SJSA1 (cell line): ENCODE results near the gene PPP1R10. TPM values are rescaled to one million over a fixed set of nuclear protein-coding genes. Genes with fewer than 3 reads are reported as not detected.

Experiments used
- DNase-seq, 2 experiments: peaks; one replicate each; pipeline ENCODE4 v3.0.0-alpha.2; 2015 to 2020; ENCODE audit warnings: low spot score in 2 of 2, low read depth in 1 of 2
- H3K27ac ChIP-seq: fragments of 250-450 bp; sonication (Bioruptor Pico); 2 replicates; pipeline ENCODE4 v1.5.1; 2020; ENCODE audit warnings: mild to moderate bottlenecking, moderate library complexity
- H3K27me3 ChIP-seq: fragments of 250-450 bp; sonication (Bioruptor Pico); replicated peaks from 2 replicates; pipeline ENCODE4 v1.5.1; 2020; ENCODE audit warnings: mild to moderate bottlenecking, moderate library complexity
- H3K36me3 ChIP-seq: fragments of 250-450 bp; sonication (Bioruptor Pico); 2 replicates; pipeline ENCODE4 v1.5.1; 2020; ENCODE audit warnings: mild to moderate bottlenecking
- H3K4me1 ChIP-seq: fragments of 250-450 bp; sonication (Bioruptor Pico); replicated peaks from 2 replicates; pipeline ENCODE4 v1.6.1; 2021; ENCODE audit warnings: mild to moderate bottlenecking
- H3K4me3 ChIP-seq: fragments of 250-450 bp; sonication (Bioruptor Pico); 2 replicates; pipeline ENCODE4 v1.5.1; 2020; ENCODE audit warnings: mild to moderate bottlenecking
- H3K9me3 ChIP-seq: fragments of 250-450 bp; sonication (Bioruptor Pico); replicated peaks from 2 replicates; pipeline ENCODE4 v1.5.1; 2020; ENCODE audit warnings: mild to moderate bottlenecking
- total RNA-seq: library from RNA; depleted of rRNA; stranded (reverse); fragments of >200 nt; shearing (Covaris generic); gene quantifications from 2 replicates; pipeline ENCODE4 v1.2.3, GENCODE V29; 2014

PPP1R10 gene
- total RNA-seq, 1 experiment from 2014 or later, result 21.0 TPM

DNA sequence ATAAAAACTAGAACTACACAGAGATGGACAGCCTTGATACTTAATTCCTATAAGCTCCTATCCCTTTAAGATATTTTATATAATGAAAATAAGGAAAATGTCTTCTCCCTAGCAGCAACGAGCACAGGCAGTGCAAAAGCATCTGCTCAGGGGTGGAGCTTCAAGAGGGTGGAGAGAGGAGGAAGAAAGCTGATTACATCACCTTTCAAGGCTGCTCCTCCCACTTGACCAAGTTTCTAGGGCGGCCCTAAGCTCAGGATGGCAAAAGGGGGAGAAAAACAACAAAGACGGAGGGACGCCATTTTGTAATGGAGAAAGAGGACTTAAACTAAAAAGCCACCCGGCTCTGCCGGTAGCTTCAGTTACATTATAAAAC is 2.2 kb downstream of the PPP1R10 start:
- Histone ChIP-seq H3K27me3 (no peaks in the 10 kb centered on the region), H3K9me3 (no peaks in the 10 kb centered on the region), H3K36me3 (peaks cover 69% of the 10 kb centered on the region), H3K4me3 (peak overlapping the region; percentile 57), H3K27ac (peak overlapping the region; percentile 89), H3K4me1 (peaks cover 42% of the 10 kb centered on the region)
- DNase-seq, result peak; percentile 93 to 96

- no peaks in the 10 kb centered on the region for H3K27me3 ChIP-seq
Measured at GRCh38 chr6:30614044-30614842, 2.8 kb downstream of the PPP1R10 start.

DNA sequence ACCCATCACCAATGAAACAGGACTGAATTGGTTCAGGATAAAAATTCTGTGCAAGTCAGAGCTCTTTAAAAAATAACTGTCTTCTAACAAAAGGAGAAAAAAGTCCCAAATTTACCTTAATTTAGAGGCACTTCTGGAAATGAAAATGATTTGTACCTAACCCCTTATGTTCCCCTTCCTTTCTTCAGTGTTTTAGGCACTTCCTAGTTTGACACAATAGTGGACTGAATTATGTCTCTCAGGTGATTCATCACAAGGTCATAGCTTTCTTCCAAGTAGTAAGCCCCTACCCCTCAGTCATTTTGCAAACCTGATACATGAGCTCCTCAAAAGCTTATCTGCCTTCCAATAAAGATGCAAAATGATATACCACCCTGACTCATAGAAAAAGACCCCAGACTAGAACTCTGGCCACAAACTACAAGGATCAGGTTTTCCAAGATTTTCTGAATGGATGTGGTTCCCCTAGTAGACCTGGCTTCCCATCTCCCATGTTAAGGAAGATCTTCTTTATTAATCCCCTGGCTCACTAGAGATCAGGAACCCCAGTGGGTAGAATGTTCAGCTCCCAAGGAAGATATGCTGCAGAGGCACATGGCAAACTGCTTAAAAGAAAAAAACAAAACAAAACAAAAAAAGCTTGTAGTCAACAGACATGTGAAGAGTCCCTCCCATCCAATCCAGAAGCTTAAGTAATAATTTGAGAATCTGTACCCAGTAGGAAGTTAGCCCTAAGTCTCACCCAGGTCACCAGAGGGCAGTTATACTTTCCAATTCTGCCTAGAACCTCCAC is 3.6 kb downstream of the PPP1R10 start:
- no peak for DNase-seq
- no peak overlapping the region for H3K27ac ChIP-seq

More at GRCh38 chr6:30614044-30614842, 2.8 kb downstream of the PPP1R10 start:
- Histone ChIP-seq H3K9me3 (no peaks in the 10 kb centered on the region), H3K4me3 (peak overlapping the region; percentile 57), H3K36me3 (peaks cover 69% of the 10 kb centered on the region), H3K27ac (peak overlapping the region; percentile 3; the same call in 1 of the 2 replicates), H3K4me1 (peaks cover 42% of the 10 kb centered on the region)
- DNase-seq, result no peak

DNA sequence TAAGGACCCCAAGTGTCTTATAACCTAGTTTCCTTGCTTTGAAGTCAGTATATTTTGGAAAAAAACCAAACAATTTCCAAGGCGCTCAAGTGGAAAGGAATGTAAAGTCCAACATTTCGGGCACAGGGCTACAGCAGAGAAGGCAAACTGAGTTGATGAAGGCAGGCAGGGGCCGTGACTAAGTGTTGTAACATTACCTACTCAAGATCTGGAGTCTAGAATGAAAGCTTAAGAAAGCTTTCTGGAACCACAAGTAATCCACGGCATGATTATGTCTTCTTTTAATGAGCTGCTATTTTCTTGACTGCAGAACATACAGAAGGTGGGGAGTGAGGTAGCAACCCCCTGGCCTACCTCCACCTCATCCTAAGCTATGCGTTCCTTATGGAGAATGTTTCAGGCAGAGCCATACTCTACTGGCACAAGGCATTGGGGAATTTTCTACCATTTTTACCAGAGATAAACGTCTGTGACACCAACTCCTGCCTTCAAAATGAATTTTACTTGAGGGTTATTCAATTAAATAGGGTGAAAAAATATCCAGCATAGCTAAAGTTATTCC is 4.3 kb downstream of the PPP1R10 start:
- H3K27ac ChIP-seq, result no peak overlapping the region

More for the DNA sequence above, 3.6 kb downstream of the PPP1R10 start:
- Histone ChIP-seq H3K4me1 (peaks cover 38% of the 10 kb centered on the region), H3K9me3 (no peaks in the 10 kb centered on the region), H3K36me3 (peaks cover 73% of the 10 kb centered on the region), H3K27me3 (no peaks in the 10 kb centered on the region), H3K4me3 (no peak overlapping the region)

DNA sequence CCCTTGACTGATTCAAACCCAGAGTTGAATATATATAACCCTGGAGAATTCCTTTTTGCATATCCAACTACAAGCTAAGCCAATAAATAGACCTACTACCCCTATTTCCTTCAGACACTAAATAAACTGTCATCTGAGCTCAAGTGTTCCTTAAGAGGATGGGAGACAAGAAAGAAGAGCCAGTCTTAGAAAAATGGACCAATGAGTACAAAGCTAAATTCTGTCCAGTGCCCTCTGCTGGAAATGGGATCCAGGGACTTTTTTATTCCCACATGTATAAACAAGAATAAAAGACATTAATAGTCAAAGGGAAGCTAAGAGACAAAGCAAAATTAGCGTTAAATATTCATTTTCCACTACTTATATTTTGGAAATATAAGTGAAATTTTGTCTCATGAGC is 4.8 kb downstream of the PPP1R10 start:
- H3K27ac ChIP-seq, result no peak overlapping the region
- H3K36me3 ChIP-seq, result peaks cover 86% of the 10 kb centered on the region
- H3K9me3 ChIP-seq, result no peaks in the 10 kb centered on the region
- no peaks in the 10 kb centered on the region for H3K27me3 ChIP-seq
- no peak overlapping the region for H3K4me3 ChIP-seq
- peak in 1 of 2 experiments; percentile 31 for DNase-seq
- H3K4me1 ChIP-seq, result peaks cover 38% of the 10 kb centered on the region

More for the DNA sequence above, 4.3 kb downstream of the PPP1R10 start:
- H3K4me1 ChIP-seq, result peaks cover 38% of the 10 kb centered on the region
- peaks cover 80% of the 10 kb centered on the region for H3K36me3 ChIP-seq
- no peaks in the 10 kb centered on the region for H3K9me3 ChIP-seq
- H3K4me3 ChIP-seq, result no peak overlapping the region
- DNase-seq, result no peak
- no peaks in the 10 kb centered on the region for H3K27me3 ChIP-seq

DNA sequence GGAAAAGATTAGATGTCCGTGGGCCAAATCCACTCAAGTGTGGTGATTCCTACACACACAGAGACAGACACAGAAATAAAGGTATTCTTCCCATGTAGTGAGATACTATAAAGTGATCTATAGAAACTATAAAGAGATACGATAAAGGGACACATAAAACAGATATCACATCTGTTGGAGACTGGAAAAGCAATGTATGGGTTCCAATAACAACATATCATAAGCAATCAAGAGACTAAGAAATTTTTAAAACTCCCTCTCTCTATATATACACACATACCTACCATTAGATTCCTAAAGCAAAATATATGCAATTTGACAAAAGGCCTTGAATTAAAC is 5.2 kb downstream of the PPP1R10 start:
- peaks cover 87% of the 10 kb centered on the region for H3K36me3 ChIP-seq
- H3K27ac ChIP-seq, result no peak overlapping the region
- peaks cover 38% of the 10 kb centered on the region for H3K4me1 ChIP-seq

GRCh38 chr6:30611150-30611855 is 5.7 kb downstream of the PPP1R10 start:
- no peak for DNase-seq
- H3K36me3 ChIP-seq, result peaks cover 87% of the 10 kb centered on the region
- no peak overlapping the region for H3K27ac ChIP-seq
- no peak overlapping the region for H3K4me3 ChIP-seq
- no peaks in the 10 kb centered on the region for H3K27me3 ChIP-seq
- H3K4me1 ChIP-seq, result peaks cover 38% of the 10 kb centered on the region
- no peaks in the 10 kb centered on the region for H3K9me3 ChIP-seq

More for the DNA sequence above, 5.2 kb downstream of the PPP1R10 start:
- Histone ChIP-seq H3K27me3 (no peaks in the 10 kb centered on the region), H3K4me3 (no peak overlapping the region), H3K9me3 (no peaks in the 10 kb centered on the region)
- DNase-seq, result no peak

DNA sequence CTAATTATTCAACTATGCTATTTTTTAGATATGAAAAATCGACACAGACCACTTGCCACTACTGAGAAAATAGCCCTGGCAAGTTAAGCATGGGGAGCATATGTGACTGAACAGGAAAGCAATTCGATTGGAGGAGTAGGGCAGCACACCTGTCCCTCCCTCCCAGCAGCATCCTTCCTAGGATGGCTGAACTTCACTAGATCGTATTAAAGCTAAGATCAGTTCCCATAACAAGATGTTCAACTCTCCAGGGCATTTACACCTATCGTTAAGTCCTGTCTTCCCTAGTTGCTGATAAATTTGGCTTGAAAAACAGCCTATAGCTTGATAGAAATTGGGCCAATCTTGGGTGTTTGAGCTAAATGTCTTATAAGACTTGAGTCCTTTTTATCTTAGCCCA is 7.0 kb downstream of the PPP1R10 start:
- H3K36me3 ChIP-seq, result peaks cover 89% of the 10 kb centered on the region

GRCh38 chr6:30603961-30604360 is 13.1 kb downstream of the PPP1R10 start:
- Histone ChIP-seq H3K4me3 (no peak overlapping the region), H3K27ac (no peak overlapping the region), H3K36me3 (peaks cover 96% of the 10 kb centered on the region), H3K4me1 (no peaks in the 10 kb centered on the region), H3K27me3 (no peaks in the 10 kb centered on the region), H3K9me3 (no peaks in the 10 kb centered on the region)
- DNase-seq, result no peak

More for the DNA sequence above, 7.0 kb downstream of the PPP1R10 start:
- H3K4me3 ChIP-seq, result no peak overlapping the region
- H3K4me1 ChIP-seq, result peaks cover 30% of the 10 kb centered on the region
- H3K9me3 ChIP-seq, result no peaks in the 10 kb centered on the region
- no peak for DNase-seq
- H3K27ac ChIP-seq, result no peak overlapping the region
- H3K27me3 ChIP-seq, result no peaks in the 10 kb centered on the region

DNA sequence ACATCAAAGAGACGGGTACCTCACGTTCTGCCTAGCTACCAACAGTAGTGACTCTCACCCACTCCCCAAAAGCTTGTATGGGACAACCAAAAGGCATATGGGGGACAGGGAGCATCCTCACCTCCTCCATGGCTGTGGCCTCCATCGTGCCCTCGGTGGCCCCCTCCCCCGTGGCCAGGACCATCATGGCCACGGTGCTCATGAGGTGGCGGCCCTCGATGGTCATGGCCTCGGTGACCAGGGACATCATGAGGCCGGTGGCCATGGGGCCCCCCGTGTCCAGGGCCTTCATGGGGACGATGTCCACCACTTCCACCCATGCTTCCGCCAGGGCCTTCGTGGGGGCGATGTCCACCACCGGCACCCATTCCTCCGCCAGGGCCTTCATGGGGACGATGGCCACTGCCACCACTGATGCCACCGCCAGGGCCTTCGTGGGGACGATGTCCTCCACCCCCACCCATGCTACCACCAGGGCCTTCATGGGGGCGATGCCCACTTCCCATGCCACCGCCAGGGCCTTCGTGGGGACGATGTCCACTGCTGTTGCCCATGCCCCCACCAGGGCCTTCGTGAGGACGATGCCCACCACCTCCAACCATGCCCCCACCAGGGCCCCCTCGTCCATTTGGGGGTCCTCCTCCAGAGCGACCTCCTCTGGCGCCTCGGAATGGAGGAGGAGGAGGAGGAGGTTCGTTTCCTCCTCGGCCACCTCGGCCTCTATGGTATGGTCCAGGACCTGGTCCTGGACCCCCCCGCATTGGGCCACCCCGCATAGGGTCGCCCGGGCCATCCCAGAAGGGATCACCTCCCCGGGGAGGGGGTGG is 15.0 kb downstream of the PPP1R10 start:
- DNase-seq, result no peak
- no peaks in the 10 kb centered on the region for H3K9me3 ChIP-seq
- no peak overlapping the region for H3K27ac ChIP-seq
- H3K4me3 ChIP-seq, result no peak overlapping the region
- H3K4me1 ChIP-seq, result no peaks in the 10 kb centered on the region
- peaks cover 83% of the 10 kb centered on the region for H3K36me3 ChIP-seq
- H3K27me3 ChIP-seq, result no peaks in the 10 kb centered on the region

GRCh38 chr6:30601436-30601814 is 15.6 kb downstream of the PPP1R10 start:
- Histone ChIP-seq H3K27ac (no peak overlapping the region), H3K27me3 (no peaks in the 10 kb centered on the region), H3K36me3 (peaks cover 77% of the 10 kb centered on the region), H3K9me3 (no peaks in the 10 kb centered on the region), H3K4me1 (no peaks in the 10 kb centered on the region), H3K4me3 (no peak overlapping the region)
- no peak for DNase-seq

GRCh38 chr6:30600451-30600961 is 16.5 kb downstream of the PPP1R10 start:
- Histone ChIP-seq H3K27ac (no peak overlapping the region), H3K36me3 (peaks cover 69% of the 10 kb centered on the region), H3K9me3 (no peaks in the 10 kb centered on the region), H3K27me3 (no peaks in the 10 kb centered on the region), H3K4me3 (no peak overlapping the region), H3K4me1 (no peaks in the 10 kb centered on the region)
- DNase-seq, result no peak
